HEK293T (cell line): ENCODE results near the gene SMIM41.

ENCODE experiments used
- ARNT ChIP-seq: fragments of 450-650 bp; IDR thresholded peaks from 2 replicates; pipeline ENCODE4 v1.6.1; 2017; ENCODE audit warnings: mild to moderate bottlenecking
- BHLHE40 ChIP-seq: fragments of 450-650 bp; IDR thresholded peaks from 2 replicates; pipeline ENCODE4 v1.6.1; 2016; ENCODE audit warnings: mild to moderate bottlenecking, moderate library complexity, borderline replicate concordance
- FOXA1 ChIP-seq: fragments of 450-650 bp; IDR thresholded peaks from 2 replicates; pipeline ENCODE4 v1.6.1; 2016; ENCODE audit warnings: mild to moderate bottlenecking
- HDGF ChIP-seq: fragments of 450-650 bp; IDR thresholded peaks from 2 replicates; pipeline ENCODE4 v1.6.1; 2017; ENCODE audit warnings: antibody characterized with exemption, borderline replicate concordance
- SUZ12 ChIP-seq: fragments of 450-650 bp; IDR thresholded peaks from 2 replicates; pipeline ENCODE4 v1.6.1; 2016; ENCODE audit warnings: mild to moderate bottlenecking

- TF ChIP-seq SUZ12, result no peak
- no peak for TF ChIP-seq FOXA1
- no peak for TF ChIP-seq HDGF
- TF ChIP-seq BHLHE40, result no peak
- no peak for TF ChIP-seq ARNT
These were observed 32.6 kb upstream of the SMIM41 start for GRCh38 chr12:52046859-52047258.
